IMR-90 (cell line): ENCODE measurements around the gene RGS4. TPM values are rescaled to one million over a fixed set of nuclear protein-coding genes. Genes with fewer than 3 reads are reported as not detected.
"Not testable (repeated sequence)": the region's sequence is repeated elsewhere in the genome, so short reads cannot be mapped to it uniquely, and the experiment has no call there.

Experiments
- ATAC-seq: fragments of 200-7000 bp; cut with Tn5 transposase; 2 replicates; pipeline ENCODE4 v1.9.1; 2020; ENCODE audit warnings: low read depth, mild to moderate bottlenecking, moderate library complexity
- BruUV-seq: library from RNA; stranded (reverse); fragments of 400-500 nt; replicated peaks from 2 replicates; lab custom pipeline; 2021; lab: Mats Ljungman, UMichigan
- CTCF ChIA-PET: fragments of 300-600 bp; formaldehyde crosslinking; extraction: SDS; loops from one replicate; lab custom pipeline; 2021; ENCODE audit warnings: antibody characterized with exemption; lab: Yijun Ruan, JAX
- POLR2A ChIA-PET: fragments of 300-600 bp; sonication (Branson Sonifier 250); formaldehyde crosslinking; loops from one replicate; lab custom pipeline; 2022; ENCODE audit warnings: antibody characterized with exemption; ENCODE audit not compliant: unreplicated experiment; lab: Charles Lee
- DNase-seq: peaks from one replicate; pipeline ENCODE4 v3.0.0; 2013
- H2AFZ ChIP-seq: replicated peaks from 2 replicates; pipeline ENCODE3; 2013; ENCODE audit warnings: low read length, mild to moderate bottlenecking; ENCODE audit not compliant: poor library complexity
- H2AK5ac ChIP-seq: 2 replicates; pipeline ENCODE4 v1.6.1; 2013; ENCODE audit warnings: low read depth, low read length, inconsistent platforms
- H2AK9ac ChIP-seq: replicated peaks from 2 replicates; pipeline ENCODE3; 2013; ENCODE audit warnings: mild to moderate bottlenecking, low read depth, low read length, moderate library complexity; ENCODE audit not compliant: poor library complexity
- H2BK120ac ChIP-seq: 2 replicates; pipeline ENCODE4 v1.6.1; 2013; ENCODE audit warnings: low read depth, low read length, inconsistent platforms
- H2BK15ac ChIP-seq: 3 replicates; pipeline ENCODE4 v1.6.1; 2013; ENCODE audit warnings: low read depth, low read length, inconsistent platforms
- H2BK20ac ChIP-seq: 2 replicates; pipeline ENCODE4 v1.6.1; 2013; ENCODE audit warnings: low read depth, mild to moderate bottlenecking, inconsistent platforms, low read length, moderate library complexity
- H2BK5ac ChIP-seq: 2 replicates; pipeline ENCODE4 v1.6.1; 2013; ENCODE audit warnings: mild to moderate bottlenecking, low read depth, low read length, inconsistent platforms; ENCODE audit not compliant: poor library complexity, severe bottlenecking
- H3K14ac ChIP-seq: replicated peaks from 2 replicates; pipeline ENCODE4 v1.6.1; 2013; ENCODE audit warnings: low read depth, low read length, inconsistent platforms
- H3K18ac ChIP-seq: 2 replicates; pipeline ENCODE4 v1.6.1; 2013; ENCODE audit warnings: low read depth, low read length, control low read depth
- H3K23ac ChIP-seq: 2 replicates; pipeline ENCODE4 v1.6.1; 2013; ENCODE audit warnings: low read depth, low read length, inconsistent platforms
- H3K27ac ChIP-seq: 2 replicates; pipeline ENCODE4 v1.5.1; 2013; ENCODE audit warnings: mild to moderate bottlenecking, control low read depth, low read length; ENCODE audit not compliant: insufficient read depth
- H3K27me3 ChIP-seq: 2 replicates; pipeline ENCODE4 v1.6.1; 2013; ENCODE audit warnings: low read length; ENCODE audit not compliant: control insufficient read depth, insufficient read depth
- H3K36me3 ChIP-seq: 2 replicates; pipeline ENCODE4 v1.6.1; 2013; ENCODE audit warnings: low read length, mixed read lengths; ENCODE audit not compliant: control insufficient read depth, insufficient read depth
- H3K4ac ChIP-seq: 2 replicates; pipeline ENCODE4 v1.6.1; 2013; ENCODE audit warnings: low read depth, low read length, inconsistent platforms
- H3K4me1 ChIP-seq: 2 replicates; pipeline ENCODE4 v1.6.1; 2013; ENCODE audit warnings: low read length, mixed read lengths; ENCODE audit not compliant: control insufficient read depth, insufficient read depth
- H3K4me2 ChIP-seq: 2 replicates; pipeline ENCODE4 v1.6.1; 2013; ENCODE audit warnings: low read depth, mild to moderate bottlenecking, control low read depth, low read length, moderate library complexity
- H3K4me3 ChIP-seq: 2 replicates; pipeline ENCODE4 v1.5.1; 2013; ENCODE audit warnings: low read depth, mild to moderate bottlenecking, control low read depth, low read length, moderate library complexity; ENCODE audit not compliant: insufficient read depth
- H3K56ac ChIP-seq: 2 replicates; pipeline ENCODE4 v1.6.1; 2013; ENCODE audit warnings: low read length, inconsistent platforms; ENCODE audit not compliant: insufficient read depth; ENCODE audit errors: extremely low read depth
- H3K79me1 ChIP-seq, 2 experiments: 2 replicates each; pipeline ENCODE4 v1.6.1; 2013; ENCODE audit warnings: low read length in 2 of 2, inconsistent platforms in 1 of 2, low read depth in 1 of 2
- H3K9ac ChIP-seq: 2 replicates; pipeline ENCODE4 v1.6.1; 2013; ENCODE audit warnings: low read depth, low read length, control low read depth
- H3K9me1 ChIP-seq: 2 replicates; pipeline ENCODE4 v1.6.1; 2013; ENCODE audit warnings: low read length, inconsistent platforms; ENCODE audit not compliant: insufficient read depth
- H3K9me3 ChIP-seq: 2 replicates; pipeline ENCODE4 v1.6.1; 2013; ENCODE audit warnings: low read length; ENCODE audit not compliant: control insufficient read depth, insufficient read depth
- H4K20me1 ChIP-seq: 2 replicates; pipeline ENCODE4 v1.6.1; 2013; ENCODE audit warnings: low read length, inconsistent platforms; ENCODE audit not compliant: insufficient read depth
- H4K5ac ChIP-seq: 2 replicates; pipeline ENCODE4 v1.6.1; 2013; ENCODE audit warnings: mild to moderate bottlenecking, low read depth, low read length, control low read depth
- H4K8ac ChIP-seq, 2 experiments: 2 replicates each; pipeline ENCODE4 v1.6.1; 2013; ENCODE audit warnings: low read depth in 2 of 2, low read length in 2 of 2, control low read depth in 1 of 2, inconsistent platforms in 1 of 2
- H4K91ac ChIP-seq: 2 replicates; pipeline ENCODE4 v1.6.1; 2013; ENCODE audit warnings: low read depth, low read length, inconsistent platforms; ENCODE audit not compliant: insufficient read depth
- CEBPB ChIP-seq: IDR thresholded peaks from 2 replicates; pipeline ENCODE4 v1.6.1; 2012; ENCODE audit warnings: low read depth, low read length, improper control_type of control experiment
- MAFK ChIP-seq: IDR thresholded peaks from 2 replicates; pipeline ENCODE4 v1.6.1; 2012; ENCODE audit warnings: low read depth, low read length, improper control_type of control experiment
- WGBS, 2 experiments: methylation state at CpG; one replicate each; pipeline versions ENCODE4 v1.1.5 to v1.1.7; 2013; ENCODE audit warnings: missing lambda C conversion rate in 2 of 2; ENCODE audit not compliant: insufficient read length in 1 of 2; ENCODE audit errors: extremely low coverage in 2 of 2; 5-methylcytosine and 5-hydroxymethylcytosine counted together
- dilution Hi-C: fragments of 300-500 bp; cut with HindIII; formaldehyde crosslinking; loops from one replicate; pipeline ENCODE4 v1.14.3; 2018; ENCODE audit warnings: low sequenced_read_pairs; ENCODE audit not compliant: unreplicated experiment
- in situ Hi-C: fragments of 300-500 bp; cut with MboI; formaldehyde crosslinking; loops from 3 replicates; pipeline ENCODE4 v1.14.3; 2019; ENCODE audit warnings: low sequenced_read_pairs, inconsistent platforms, mixed read lengths
- intact Hi-C: fragments of 100-400 bp; cut with micrococcal nuclease; formaldehyde crosslinking; loops from 2 replicates; pipeline ENCODE4 v1.10.0; 2022
- polyA plus RNA-seq, 3 experiments: library from polyadenylated mRNA; depleted of rRNA; stranded (reverse); fragments of >200 nt; gene quantifications; 2 replicates each; pipeline ENCODE4 v1.2.3, GENCODE V29; 2012; ENCODE audit warnings: low replicate concordance in 1 of 3
- total RNA-seq: library from RNA; depleted of rRNA; stranded (reverse); fragments of >200 nt; gene quantifications from 2 replicates; pipeline ENCODE4 v1.2.3, GENCODE V29; 2012

The RGS4 gene
- total and polyA plus RNA-seq, 2 of the 4 experiments (the other 2 are of a cell fraction), result 202 to 538 TPM

GRCh38 chr1:163085904-163086268 lies 16.7 kb downstream of the RGS4 start:
- no peak overlapping the region for H3K56ac ChIP-seq
- WGBS, 2 experiments, result no CpG with 5 or more reads among the region's 2 CpGs
- in situ Hi-C loops (no loop called here), intact Hi-C loops (no loop called here), dilution Hi-C loops (no loop called here)
- peak; percentile 59 for DNase-seq
- ChIA-PET POLR2A (interaction anchor here (0.6 kb wide), 2 partner anchors 225 to 485 kb away, joined by 6 to 9 read pairs; partner anchors contain the start of gene CCDC190), CTCF (interaction anchor here (0.5 to 1.1 kb wide), 5 partner anchors 12 to 1906 kb away, joined by 3 read pairs; no protein-coding TSS in a partner anchor)
- H2BK120ac ChIP-seq, result no peak overlapping the region; the same call in 1 of the 2 replicates
- H3K23ac ChIP-seq, result no peak overlapping the region
- no peak overlapping the region for H4K91ac ChIP-seq
- no peaks in the 10 kb centered on the region for H3K9me1 ChIP-seq
- H2AK5ac ChIP-seq, result no peak overlapping the region
- H3K9ac ChIP-seq, result no peak overlapping the region
- H3K36me3 ChIP-seq, result no peaks in the 10 kb centered on the region
- H4K8ac ChIP-seq, result no peak overlapping the region
- no peak overlapping the region; the same call in 1 of the 2 replicates for H2BK20ac ChIP-seq
- H3K18ac ChIP-seq, result peak overlapping the region; percentile 39; the same call in 1 of the 2 replicates
- TF ChIP-seq CEBPB, result peak; percentile 31; the same call in 1 of the 2 replicates
- no peak for TF ChIP-seq MAFK
- H3K27ac ChIP-seq, result no peak overlapping the region
- no TSS peak for BruUV-seq
- peaks cover 5% of the 10 kb centered on the region; the same call in 1 of the 2 replicates for H3K4me1 ChIP-seq
- H2BK5ac ChIP-seq, result peak overlapping the region; percentile 29
- no peaks in the 10 kb centered on the region for H3K27me3 ChIP-seq
- H3K4me3 ChIP-seq, result no peak overlapping the region
- no peak overlapping the region for H2AK9ac ChIP-seq
- no peak overlapping the region for H3K4me2 ChIP-seq
- H2BK15ac ChIP-seq, result no peak overlapping the region
- H3K79me1 ChIP-seq, result no peaks in the 10 kb centered on the region
- no peak overlapping the region; the same call in 1 of the 2 replicates for H3K4ac ChIP-seq
- H4K5ac ChIP-seq, result no peak overlapping the region
- H3K9me3 ChIP-seq, result no peaks in the 10 kb centered on the region
- ATAC-seq, result peak; percentile 10; the same call in 1 of the 2 replicates
- no peaks in the 10 kb centered on the region for H4K20me1 ChIP-seq
- H2AFZ ChIP-seq, result no peak overlapping the region
- no peak overlapping the region for H3K14ac ChIP-seq

GRCh38 chr1:163089117-163089516 lies 20.0 kb downstream of the RGS4 start:
- ATAC-seq, H4K8ac ChIP-seq, H3K9ac ChIP-seq, H3K4me3 ChIP-seq, H2BK120ac ChIP-seq, H3K36me3 ChIP-seq, H4K91ac ChIP-seq, in situ Hi-C loops, H4K5ac ChIP-seq, H4K20me1 ChIP-seq, H2AFZ ChIP-seq, H3K79me1 ChIP-seq, H3K27me3 ChIP-seq, H3K56ac ChIP-seq, H2AK9ac ChIP-seq, H2BK20ac ChIP-seq, H3K27ac ChIP-seq, H3K14ac ChIP-seq, H2BK15ac ChIP-seq, H3K18ac ChIP-seq, POLR2A ChIA-PET, BruUV-seq, DNase-seq, H3K9me3 ChIP-seq, H3K4ac ChIP-seq, H2BK5ac ChIP-seq, H3K4me1 ChIP-seq, H3K23ac ChIP-seq, intact Hi-C loops, dilution Hi-C loops, H3K4me2 ChIP-seq, H2AK5ac ChIP-seq, CTCF ChIA-PET, H3K9me1 ChIP-seq: not testable (repeated sequence)
- WGBS, 2 experiments, result no CpG with 5 or more reads among the region's 4 CpGs
